Mesendoderm (in vitro differentiated cells): ENCODE measurements around the gene CSE1L. TPM values are rescaled to one million over a fixed set of nuclear protein-coding genes. Genes with fewer than 3 reads are reported as not detected.

Source experiments
- DNase-seq: peaks from one replicate; pipeline ENCODE4 v3.0.0; 2013
- H2AK5ac ChIP-seq: 2 replicates; pipeline ENCODE4 v1.6.1; 2013; ENCODE audit warnings: low read length, inconsistent platforms
- H2BK120ac ChIP-seq: 2 replicates; pipeline ENCODE4 v1.6.1; 2013; ENCODE audit warnings: low read depth, mild to moderate bottlenecking, low read length, moderate library complexity, mixed read lengths
- H2BK15ac ChIP-seq: replicated peaks from 2 replicates; pipeline ENCODE4 v1.6.1; 2013; ENCODE audit warnings: low read depth, mild to moderate bottlenecking, moderate library complexity
- H2BK5ac ChIP-seq: 2 replicates; pipeline ENCODE4 v1.6.1; 2013; ENCODE audit warnings: low read length, inconsistent platforms
- H3K18ac ChIP-seq: 2 replicates; pipeline ENCODE4 v1.6.1; 2013; ENCODE audit warnings: mild to moderate bottlenecking, low read length, mixed read lengths
- H3K23ac ChIP-seq: one replicate; pipeline ENCODE4 v1.6.1; 2013; ENCODE audit warnings: low read length
- H3K27ac ChIP-seq: 2 replicates; pipeline ENCODE4 v1.5.1; 2013; ENCODE audit warnings: low read depth, mild to moderate bottlenecking, inconsistent platforms, low read length, moderate library complexity
- H3K27me3 ChIP-seq: 2 replicates; pipeline ENCODE4 v1.6.1; 2013; ENCODE audit warnings: low read length, control low read depth, mild to moderate bottlenecking, inconsistent platforms; ENCODE audit not compliant: insufficient read depth, poor library complexity
- H3K36me3 ChIP-seq: 2 replicates; pipeline ENCODE4 v1.6.1; 2013; ENCODE audit warnings: low read length, inconsistent platforms; ENCODE audit not compliant: control insufficient read depth, insufficient read depth
- H3K4ac ChIP-seq: one replicate; pipeline ENCODE4 v1.6.1; 2013; ENCODE audit warnings: low read depth, mild to moderate bottlenecking, low read length, moderate library complexity
- H3K4me1 ChIP-seq: 2 replicates; pipeline ENCODE4 v1.6.1; 2013; ENCODE audit warnings: low read depth, low read length, inconsistent platforms; ENCODE audit not compliant: control insufficient read depth
- H3K4me2 ChIP-seq: 2 replicates; pipeline ENCODE4 v1.6.1; 2013; ENCODE audit warnings: low read length
- H3K4me3 ChIP-seq: 2 replicates; pipeline ENCODE4 v1.5.1; 2013; ENCODE audit warnings: mild to moderate bottlenecking, low read length
- H3K56ac ChIP-seq: one replicate; pipeline ENCODE4 v1.6.1; 2013; ENCODE audit warnings: low read length
- H3K79me1 ChIP-seq: 2 replicates; pipeline ENCODE4 v1.6.1; 2013; ENCODE audit warnings: low read length, inconsistent platforms
- H3K79me2 ChIP-seq: 2 replicates; pipeline ENCODE4 v1.6.1; 2013; ENCODE audit warnings: mild to moderate bottlenecking, low read length; ENCODE audit not compliant: control insufficient read depth, insufficient read depth
- H3K9ac ChIP-seq: 2 replicates; pipeline ENCODE4 v1.6.1; 2013; ENCODE audit warnings: low read length, inconsistent platforms
- H4K5ac ChIP-seq: one replicate; pipeline ENCODE4 v1.6.1; 2013; ENCODE audit warnings: low read length
- H4K8ac ChIP-seq: one replicate; pipeline ENCODE4 v1.6.1; 2013; ENCODE audit warnings: low read depth, mild to moderate bottlenecking, control low read depth, low read length, moderate library complexity
- WGBS: extraction: QIAGEN DNeasy Blood & Tissue Kit; methylation state at CpG from one replicate; pipeline ENCODE4 v1.1.7; 2013; ENCODE audit warnings: low lambda C conversion rate, missing lambda C conversion rate; ENCODE audit not compliant: insufficient coverage; ENCODE audit errors: extremely low coverage; 5-methylcytosine and 5-hydroxymethylcytosine counted together
- polyA plus RNA-seq, 2 experiments: library from polyadenylated mRNA; stranded (reverse); fragments of 200-250 nt; gene quantifications; one replicate each; pipeline ENCODE4 v1.2.3, GENCODE V29; 2013

CSE1L gene, protein sequence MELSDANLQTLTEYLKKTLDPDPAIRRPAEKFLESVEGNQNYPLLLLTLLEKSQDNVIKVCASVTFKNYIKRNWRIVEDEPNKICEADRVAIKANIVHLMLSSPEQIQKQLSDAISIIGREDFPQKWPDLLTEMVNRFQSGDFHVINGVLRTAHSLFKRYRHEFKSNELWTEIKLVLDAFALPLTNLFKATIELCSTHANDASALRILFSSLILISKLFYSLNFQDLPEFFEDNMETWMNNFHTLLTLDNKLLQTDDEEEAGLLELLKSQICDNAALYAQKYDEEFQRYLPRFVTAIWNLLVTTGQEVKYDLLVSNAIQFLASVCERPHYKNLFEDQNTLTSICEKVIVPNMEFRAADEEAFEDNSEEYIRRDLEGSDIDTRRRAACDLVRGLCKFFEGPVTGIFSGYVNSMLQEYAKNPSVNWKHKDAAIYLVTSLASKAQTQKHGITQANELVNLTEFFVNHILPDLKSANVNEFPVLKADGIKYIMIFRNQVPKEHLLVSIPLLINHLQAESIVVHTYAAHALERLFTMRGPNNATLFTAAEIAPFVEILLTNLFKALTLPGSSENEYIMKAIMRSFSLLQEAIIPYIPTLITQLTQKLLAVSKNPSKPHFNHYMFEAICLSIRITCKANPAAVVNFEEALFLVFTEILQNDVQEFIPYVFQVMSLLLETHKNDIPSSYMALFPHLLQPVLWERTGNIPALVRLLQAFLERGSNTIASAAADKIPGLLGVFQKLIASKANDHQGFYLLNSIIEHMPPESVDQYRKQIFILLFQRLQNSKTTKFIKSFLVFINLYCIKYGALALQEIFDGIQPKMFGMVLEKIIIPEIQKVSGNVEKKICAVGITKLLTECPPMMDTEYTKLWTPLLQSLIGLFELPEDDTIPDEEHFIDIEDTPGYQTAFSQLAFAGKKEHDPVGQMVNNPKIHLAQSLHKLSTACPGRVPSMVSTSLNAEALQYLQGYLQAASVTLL
- polyA plus RNA-seq (2013, experiment 1 of 2): 255 TPM
- 249 TPM for polyA plus RNA-seq (2013, experiment 2 of 2)

DNA sequence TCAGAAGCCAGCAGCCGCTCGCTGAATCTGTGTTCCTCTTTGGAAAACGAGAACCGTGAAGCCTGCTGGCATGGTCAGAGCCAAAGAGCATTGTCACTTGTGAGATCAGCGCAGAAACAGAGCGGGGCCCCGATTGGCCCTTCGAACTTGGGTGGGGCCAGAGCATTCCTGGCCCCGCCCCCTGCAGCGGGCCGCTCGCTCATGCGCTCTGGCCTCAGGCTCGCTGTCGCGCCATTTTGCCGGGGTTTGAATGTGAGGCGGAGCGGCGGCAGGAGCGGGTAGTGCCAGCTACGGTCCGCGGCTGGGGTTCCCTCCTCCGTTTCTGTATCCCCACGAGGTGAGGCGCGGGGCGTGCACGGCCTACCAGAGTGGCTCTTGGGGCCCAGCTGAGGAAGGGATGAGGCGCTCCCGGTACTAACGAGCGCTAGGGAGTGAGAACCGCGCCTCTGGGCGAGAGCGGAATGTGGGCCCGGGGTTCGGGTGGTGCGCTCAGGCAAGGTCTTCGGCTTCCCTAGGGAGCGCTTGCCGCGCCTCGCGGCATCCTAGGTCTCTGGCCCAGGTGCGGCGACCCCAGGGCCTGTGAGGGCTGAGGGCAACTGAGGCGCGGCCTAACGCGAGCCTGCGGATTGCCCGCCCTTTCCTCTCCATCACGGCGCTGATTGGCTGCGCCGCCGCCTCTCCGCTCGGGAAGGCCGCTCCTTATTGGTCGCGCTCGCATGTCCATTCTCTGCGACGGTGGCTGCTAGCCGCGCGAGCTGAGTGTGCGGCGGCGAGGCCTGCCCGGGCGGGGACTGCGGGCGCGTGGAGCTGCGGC lies at the start of gene CSE1L:
CSE1L (plus strand) TSS at position 226 of the 814 bp plus-strand sequence. CDS start 12,152 bp downstream, outside the sequence.
- Histone ChIP-seq H3K18ac (peak within 1 kb of the TSS; percentile 95), H3K9ac (peak within 1 kb of the TSS; percentile 100), H2AK5ac (peak within 1 kb of the TSS; percentile 97), H3K4me2 (peak within 1 kb of the TSS; percentile 88), H2BK15ac (no peak within 1 kb of the TSS), H3K4me1 (peaks cover 2% of the 10 kb centered on the region), H4K5ac (no peak within 1 kb of the TSS), H2BK120ac (no peak within 1 kb of the TSS), H3K4me3 (peak within 1 kb of the TSS; percentile 99), H4K8ac (no peak within 1 kb of the TSS), H3K79me1 (peaks cover 2% of the 10 kb centered on the region), H3K79me2 (peaks cover 46% of the 10 kb centered on the region), H3K36me3 (no peaks in the 10 kb centered on the region), H3K4ac (peak within 1 kb of the TSS; percentile 99), H2BK5ac (peak within 1 kb of the TSS; percentile 95), H3K56ac (peak within 1 kb of the TSS; percentile 100), H3K27ac (peak within 1 kb of the TSS; percentile 90), H3K23ac (peak within 1 kb of the TSS; percentile 83), H3K27me3 (no peaks in the 10 kb centered on the region)
- DNase-seq: peak; percentile 97
- no CpG with 5 or more reads among the region's 80 CpGs for WGBS

DNA sequence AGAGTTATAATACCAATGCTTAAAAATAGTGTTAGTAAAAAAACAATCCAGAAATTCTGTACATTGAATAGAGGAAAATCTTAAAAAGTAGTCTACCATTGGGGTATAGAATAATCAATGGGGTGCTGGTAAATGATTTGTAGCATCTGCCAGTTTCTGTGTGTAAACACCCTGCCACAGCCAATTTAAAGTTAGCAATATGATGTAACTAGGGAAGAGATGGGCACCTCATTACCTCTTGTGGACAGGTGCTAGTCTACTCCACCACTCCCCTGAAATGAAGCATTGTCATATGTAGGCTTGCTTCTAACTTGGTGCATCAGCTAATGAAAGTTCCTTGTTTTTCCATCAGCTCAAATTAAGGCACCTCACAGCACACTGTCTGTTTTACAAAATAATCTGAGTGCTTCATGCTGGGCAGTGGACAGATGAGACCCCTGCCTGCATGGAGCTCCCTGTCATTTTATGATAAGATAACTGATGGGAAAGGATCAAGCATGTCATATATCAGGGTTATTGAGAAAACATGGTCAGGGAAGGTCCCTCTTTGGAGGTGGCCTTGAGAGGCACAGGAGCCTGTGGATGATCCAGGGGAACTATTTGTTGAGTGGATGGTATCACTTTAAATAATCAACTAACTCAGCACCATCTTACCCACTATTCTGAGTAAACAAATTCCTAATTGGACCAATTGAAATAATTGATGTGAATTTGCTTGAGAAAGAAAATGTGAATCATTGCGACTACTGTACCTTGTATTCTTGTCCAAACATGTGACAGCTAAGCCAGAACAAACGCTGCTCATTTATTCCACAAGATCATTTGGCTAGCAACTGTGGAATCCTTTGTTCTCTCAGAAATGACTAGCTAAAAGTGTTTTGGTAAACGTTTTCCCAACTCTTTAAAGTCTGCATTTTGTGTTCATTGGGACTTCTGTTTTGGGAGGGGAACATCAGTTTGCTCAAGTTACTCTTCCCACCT lies 45.9 kb upstream of the CSE1L start:
- H3K79me2 ChIP-seq: no peaks in the 10 kb centered on the region
- DNase-seq: no peak
- H3K27ac ChIP-seq: no peak overlapping the region
- no peak overlapping the region for H2AK5ac ChIP-seq
- H3K4me1 ChIP-seq: no peaks in the 10 kb centered on the region
- H3K36me3 ChIP-seq: peaks cover 9% of the 10 kb centered on the region
- no peaks in the 10 kb centered on the region for H3K79me1 ChIP-seq
- no peak overlapping the region for H4K8ac ChIP-seq
- H3K23ac ChIP-seq: no peak overlapping the region
- H3K4me3 ChIP-seq: no peak overlapping the region
- H2BK15ac ChIP-seq: no peak overlapping the region
- H3K56ac ChIP-seq: no peak overlapping the region
- no CpG with 5 or more reads among the region's 3 CpGs for WGBS
- no peak overlapping the region for H3K18ac ChIP-seq
- no peaks in the 10 kb centered on the region for H3K27me3 ChIP-seq
- no peak overlapping the region for H4K5ac ChIP-seq
- no peak overlapping the region for H2BK5ac ChIP-seq
- H3K9ac ChIP-seq: no peak overlapping the region
- H3K4me2 ChIP-seq: no peak overlapping the region
- no peak overlapping the region for H3K4ac ChIP-seq
- H2BK120ac ChIP-seq: no peak overlapping the region

DNA sequence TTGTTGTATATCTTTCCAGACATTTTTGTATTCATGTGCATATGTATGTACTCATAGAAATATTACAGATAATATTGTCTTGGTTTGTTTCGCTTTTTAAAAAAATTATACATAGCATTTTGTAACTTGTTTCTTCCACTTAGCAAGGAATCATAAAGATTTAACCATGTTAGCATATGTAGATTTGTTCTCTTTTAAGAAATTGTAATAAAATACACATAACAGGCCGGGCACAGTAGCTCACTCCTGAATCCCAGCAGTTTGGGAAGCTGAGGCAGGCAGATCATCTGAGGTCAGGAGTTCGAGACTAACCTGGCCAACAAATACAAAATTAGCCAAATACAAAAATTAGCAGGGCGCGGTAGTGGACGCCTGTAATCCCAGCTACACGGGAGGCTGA lies 44.4 kb upstream of the CSE1L start:
- no peak overlapping the region for H2BK15ac ChIP-seq
- H2BK120ac ChIP-seq: no peak overlapping the region
- H3K4me3 ChIP-seq: no peak overlapping the region
- H3K56ac ChIP-seq: no peak overlapping the region
- no peak overlapping the region for H4K5ac ChIP-seq
- no peak overlapping the region for H3K18ac ChIP-seq
- H2BK5ac ChIP-seq: no peak overlapping the region
- no peak overlapping the region for H3K4me2 ChIP-seq
- H3K4me1 ChIP-seq: no peaks in the 10 kb centered on the region
- no peaks in the 10 kb centered on the region for H3K27me3 ChIP-seq
- no peak overlapping the region for H3K9ac ChIP-seq
- DNase-seq: no peak
- no peak overlapping the region for H3K27ac ChIP-seq
- H3K79me2 ChIP-seq: no peaks in the 10 kb centered on the region
- no peaks in the 10 kb centered on the region for H3K79me1 ChIP-seq
- peaks cover 5% of the 10 kb centered on the region for H3K36me3 ChIP-seq
- H3K23ac ChIP-seq: no peak overlapping the region
- no peak overlapping the region for H4K8ac ChIP-seq
- no peak overlapping the region for H3K4ac ChIP-seq
- no CpG with 5 or more reads among the region's 7 CpGs for WGBS
- H2AK5ac ChIP-seq: no peak overlapping the region

DNA sequence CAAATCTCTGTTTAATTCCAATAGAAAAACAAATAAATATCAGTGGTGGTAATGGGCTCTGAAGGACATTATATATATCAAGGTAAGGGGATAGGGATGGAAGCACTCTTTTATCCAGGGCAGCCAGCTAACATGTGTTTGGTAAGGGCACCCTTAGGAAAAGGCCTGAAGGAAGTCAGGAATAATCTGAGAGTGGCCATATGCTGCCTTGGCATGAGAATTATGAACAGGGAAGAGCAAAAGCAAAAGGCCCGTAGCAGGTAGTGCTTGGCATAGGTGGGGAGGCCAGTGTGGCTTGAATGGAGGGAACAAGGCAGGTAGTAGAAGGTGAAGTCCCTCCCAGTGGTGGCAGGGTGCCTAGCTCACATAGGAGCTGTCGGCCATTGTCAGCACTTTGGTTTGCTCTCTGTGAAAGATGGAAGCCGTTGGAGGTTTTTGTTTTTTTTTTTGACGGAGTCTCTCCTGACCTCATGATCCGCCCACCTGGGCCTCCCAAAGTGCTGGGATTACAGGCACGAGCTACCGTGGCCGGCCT lies 39.6 kb upstream of the CSE1L start:
- Histone ChIP-seq H3K4me1 (no peaks in the 10 kb centered on the region), H2BK15ac (no peak overlapping the region), H3K56ac (no peak overlapping the region), H2BK120ac (no peak overlapping the region), H3K18ac (no peak overlapping the region), H3K27me3 (no peaks in the 10 kb centered on the region), H3K23ac (no peak overlapping the region), H4K5ac (no peak overlapping the region), H3K4me2 (no peak overlapping the region), H3K4me3 (no peak overlapping the region), H3K27ac (no peak overlapping the region), H3K79me1 (no peaks in the 10 kb centered on the region), H2AK5ac (no peak overlapping the region), H3K79me2 (no peaks in the 10 kb centered on the region), H4K8ac (no peak overlapping the region), H3K36me3 (peaks cover 6% of the 10 kb centered on the region), H3K9ac (no peak overlapping the region), H3K4ac (no peak overlapping the region), H2BK5ac (no peak overlapping the region)
- no peak for DNase-seq
- no CpG with 5 or more reads among the region's 8 CpGs for WGBS
